ENCODE data around the gene CABP5. TPM values are rescaled to one million over a fixed set of nuclear protein-coding genes. Genes with fewer than 3 reads are reported as not detected.

The CABP5 gene
- total and polyA plus RNA-seq, 5 donors: not detected

DNA sequence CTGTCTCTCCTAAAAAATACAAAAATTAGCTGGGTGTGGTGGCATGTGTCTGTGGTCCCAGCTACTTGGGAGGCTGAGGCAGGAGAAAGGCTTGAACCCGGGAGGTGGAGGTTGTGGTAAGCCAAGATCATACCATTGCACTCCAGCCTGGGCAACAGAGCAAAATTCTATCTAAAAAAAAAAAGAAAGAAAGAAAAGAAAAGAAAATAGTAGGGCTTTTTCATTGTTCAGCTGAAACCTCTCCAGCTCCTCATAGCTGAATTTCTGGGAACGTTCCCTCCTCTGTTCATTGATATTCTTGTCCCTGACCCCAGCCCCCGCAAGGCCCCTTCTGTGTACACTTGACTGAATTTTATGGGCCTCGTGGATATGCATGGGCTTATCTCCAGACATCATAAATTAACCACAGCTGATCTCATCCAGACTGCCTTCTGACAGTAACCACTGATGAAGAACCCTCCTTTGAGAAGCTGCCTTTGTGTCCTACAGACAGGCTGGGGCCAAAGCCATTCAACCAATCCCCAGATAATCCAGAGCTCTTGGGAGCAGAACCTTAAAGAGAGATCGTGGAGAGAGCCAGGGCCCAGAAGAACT is 49.6 kb downstream of the CABP5 start, which contains the start of gene ELSPBP1:
TSS of gene ELSPBP1 (plus strand) at position 424 of the 594 bp plus-strand sequence. CDS start 14,036 bp downstream, outside the sequence.
- 52% methylated on average over 5 of the region's 5 CpGs for WGBS
- Histone ChIP-seq H3K4me3 (ENCODE audit: low read length) (no peak within 1 kb of the TSS), H3K27me3 (ENCODE audit: control insufficient read depth, insufficient read depth) (no peaks in the 10 kb centered on the region), H3K27ac (ENCODE audit: low read length) (no peak within 1 kb of the TSS), H3K9me3 (ENCODE audit: control insufficient read depth, low read length) (no peaks in the 10 kb centered on the region), H3K4me1 (ENCODE audit: control insufficient read depth, insufficient read depth, low read length) (no peaks in the 10 kb centered on the region)
- DNase-seq: no peak
- ATAC-seq: no peak
- intact Hi-C loops (cut with DNase I): no loop called here

DNA sequence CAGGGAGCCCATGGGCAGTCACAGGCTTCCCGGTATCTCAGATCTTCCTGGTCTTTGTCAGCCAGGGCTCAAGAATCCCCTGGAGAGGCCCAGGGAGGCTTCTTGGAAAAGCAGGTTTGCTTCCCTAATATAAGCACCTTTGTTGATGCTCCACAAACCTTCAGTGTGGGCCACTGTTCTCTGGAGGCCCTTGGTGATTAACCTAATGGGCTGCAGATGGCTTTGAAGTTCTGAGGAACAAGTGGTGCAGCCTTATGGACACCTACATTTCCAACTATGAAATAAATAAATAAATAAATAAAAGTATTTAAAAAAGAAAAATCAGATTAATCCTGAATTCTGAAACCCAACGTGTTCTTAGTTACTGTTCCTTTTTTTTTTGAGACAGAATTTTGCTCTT is 51.8 kb downstream of the CABP5 start, which contains the start of gene BSPH1:
TSS of gene BSPH1 (minus strand) at position 101 of the 400 bp plus-strand sequence. CDS start at position 12, 89 bp downstream.
- DNase-seq: no peak
- Histone ChIP-seq H3K9me3 (ENCODE audit: control insufficient read depth, low read length) (no peaks in the 10 kb centered on the region), H3K27ac (ENCODE audit: low read length) (no peak within 1 kb of the TSS), H3K27me3 (ENCODE audit: control insufficient read depth, insufficient read depth) (no peaks in the 10 kb centered on the region), H3K4me3 (ENCODE audit: low read length) (no peak within 1 kb of the TSS), H3K4me1 (ENCODE audit: control insufficient read depth, insufficient read depth, low read length) (no peaks in the 10 kb centered on the region)
- WGBS: 50% methylated on average over 2 of the region's 2 CpGs
- ATAC-seq: no peak
- intact Hi-C loops (cut with DNase I): no loop called here

DNA sequence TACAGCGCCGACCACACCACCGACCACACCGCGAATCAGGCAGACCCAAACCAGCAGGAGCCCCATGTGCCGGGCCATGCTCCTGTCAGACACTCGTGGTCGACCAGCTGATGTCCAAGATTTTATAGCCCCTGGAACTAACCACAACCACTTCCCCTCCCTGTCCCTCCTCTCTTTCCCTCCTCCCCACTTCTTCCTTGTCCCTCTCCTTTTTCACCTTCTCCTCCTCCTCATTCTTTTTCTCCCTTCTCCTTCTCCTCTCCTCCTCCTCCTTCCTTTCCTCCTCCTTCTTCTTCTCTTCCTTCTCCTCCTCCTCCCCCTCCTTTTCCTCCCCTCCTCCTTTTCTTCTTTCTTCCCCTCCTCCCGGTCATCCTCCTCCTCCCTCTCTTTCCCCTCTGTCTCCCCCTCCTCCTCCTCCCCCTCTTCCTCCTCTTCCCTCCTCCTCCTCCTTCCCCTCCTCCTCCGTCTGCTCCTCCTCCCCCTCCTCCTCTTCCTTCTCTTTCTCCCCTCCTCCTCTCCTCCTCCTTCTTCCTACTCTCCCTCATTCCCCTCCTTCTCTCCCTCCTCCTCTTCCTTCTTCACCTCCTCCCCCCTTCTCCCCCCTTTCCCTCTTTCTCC is 52.6 kb downstream of the CABP5 start:
- Histone ChIP-seq H3K9me3 (ENCODE audit: control insufficient read depth, low read length) (no peaks in the 10 kb centered on the region), H3K4me1 (ENCODE audit: control insufficient read depth, insufficient read depth, low read length) (no peaks in the 10 kb centered on the region), H3K27me3 (ENCODE audit: control insufficient read depth, insufficient read depth) (no peaks in the 10 kb centered on the region), H3K4me3 (ENCODE audit: low read length) (no peak overlapping the region), H3K27ac (ENCODE audit: low read length) (no peak overlapping the region)
- DNase-seq (no peak), ATAC-seq (no peak)
- intact Hi-C loops (cut with DNase I): no loop called here
- 57% methylated on average over 10 of the region's 10 CpGs for whole genome bisulfite sequencing

Other genes starting within 250 kb of the CABP5 start
- not detected for gene TPRX1, start 239.5 kb downstream of the CABP5 start, total RNA-seq
- gene TPRX1, start 239.5 kb downstream of the CABP5 start, polyA plus RNA-seq: not detected
- not detected for gene CRX, start 222.1 kb downstream of the CABP5 start, total RNA-seq
- not detected for gene CRX, start 222.1 kb downstream of the CABP5 start, polyA plus RNA-seq
- not detected for gene TPRX2, start 184.8 kb downstream of the CABP5 start, total RNA-seq
- not detected for gene TPRX2, start 184.8 kb downstream of the CABP5 start, polyA plus RNA-seq
- gene SULT2A1, start 157.8 kb downstream of the CABP5 start, total RNA-seq: not detected
- not detected for gene SULT2A1, start 157.8 kb downstream of the CABP5 start, polyA plus RNA-seq
- gene BSPH1, start 51.9 kb downstream of the CABP5 start, total RNA-seq: not detected
- gene BSPH1, start 51.9 kb downstream of the CABP5 start, polyA plus RNA-seq: not detected
- not detected for gene ELSPBP1, start 49.4 kb downstream of the CABP5 start, total RNA-seq
- gene ELSPBP1, start 49.4 kb downstream of the CABP5 start, polyA plus RNA-seq: not detected
- gene PLA2G4C, start 66.7 kb upstream of the CABP5 start, total RNA-seq: 10 to 100 TPM; 24.7 to 39.6 (median 29.3) TPM
- 30.1 TPM for gene PLA2G4C, start 66.7 kb upstream of the CABP5 start, polyA plus RNA-seq
- 1 to 10 TPM; 3.8 to 8.4 (median 5.5) TPM for gene LIG1, start 126.3 kb upstream of the CABP5 start, total RNA-seq
- gene LIG1, start 126.3 kb upstream of the CABP5 start, polyA plus RNA-seq: 4.2 TPM
- gene ZSWIM9, start 126.6 kb upstream of the CABP5 start, total RNA-seq: 1 to 10 TPM; 5.4 to 6.9 (median 6.5) TPM
- gene ZSWIM9, start 126.6 kb upstream of the CABP5 start, polyA plus RNA-seq: 5.7 TPM
- gene CARD8, start 211.8 kb upstream of the CABP5 start, total RNA-seq: 10 to 100 TPM; 32.6 to 43.3 (median 33.3) TPM
- gene CARD8, start 211.8 kb upstream of the CABP5 start, polyA plus RNA-seq: 22.3 TPM
- gene ZNF114, start 226.0 kb upstream of the CABP5 start, total RNA-seq: under 1 TPM; 0.25 to 0.46 (median 0.42) TPM
- gene ZNF114, start 226.0 kb upstream of the CABP5 start, polyA plus RNA-seq: 0.43 TPM